ENCODE measurements around the gene TNFSF18. TPM values are rescaled to one million over a fixed set of nuclear protein-coding genes. Genes with fewer than 3 reads are reported as not detected.

The TNFSF18 gene
- total RNA-seq, 2 donors from 2014 or later = not detected

GRCh38 chr1:173063171-173063570, 12.4 kb upstream of the TNFSF18 start:
- no peaks in the 10 kb centered on the region for H3K27me3 ChIP-seq
- TF ChIP-seq CTCF (IDR thresholded peaks at IDR 0.05) (no peak), POLR2A (IDR thresholded peaks at IDR 0.05) (no peak)
- DNase-seq (no peak), ATAC-seq (no peak)
- H3K36me3 ChIP-seq (replicated peaks in 1 of 2; ENCODE audit: insufficient read depth in 1 of 2, low read depth in 2 of 2) = no peaks in the 10 kb centered on the region
- intact Hi-C loops (cut with DNase I) = no loop called here
- no peaks in the 10 kb centered on the region for H3K9me3 ChIP-seq
- no peaks in the 10 kb centered on the region for H3K4me1 ChIP-seq
- 56 to 80% methylated on average over 1 of the region's 1 CpG for WGBS, 2 donors
- no peak overlapping the region for H3K27ac ChIP-seq
- H3K4me3 ChIP-seq = no peak overlapping the region

- WGBS, 2 donors = 84 to 100% methylated on average over 1 of the region's 1 CpG
- ATAC-seq (no peak), DNase-seq (no peak)
- intact Hi-C loops (cut with DNase I) = no loop called here
- Histone ChIP-seq H3K4me1 (no peaks in the 10 kb centered on the region), H3K27me3 (no peaks in the 10 kb centered on the region), H3K9me3 (no peaks in the 10 kb centered on the region), H3K4me3 (no peak overlapping the region), H3K36me3 (replicated peaks in 1 of 2; ENCODE audit: insufficient read depth in 1 of 2, low read depth in 2 of 2) (no peaks in the 10 kb centered on the region), H3K27ac (no peak overlapping the region)
- TF ChIP-seq POLR2A (IDR thresholded peaks at IDR 0.05) (no peak), CTCF (IDR thresholded peaks at IDR 0.05) (no peak)
Observed at GRCh38 chr1:173062150-173062938, 11.6 kb upstream of the TNFSF18 start.

- intact Hi-C loops (cut with DNase I) = no loop called here
- no peak for TF ChIP-seq POLR2A (IDR thresholded peaks at IDR 0.05)
- no peak for TF ChIP-seq CTCF (IDR thresholded peaks at IDR 0.05)
- Histone ChIP-seq H3K36me3 (replicated peaks in 1 of 2; ENCODE audit: insufficient read depth in 1 of 2, low read depth in 2 of 2) (no peaks in the 10 kb centered on the region), H3K4me1 (no peaks in the 10 kb centered on the region), H3K27ac (no peak overlapping the region), H3K9me3 (no peaks in the 10 kb centered on the region), H3K27me3 (no peaks in the 10 kb centered on the region), H3K4me3 (no peak overlapping the region)
- no peak for ATAC-seq
- no peak for DNase-seq
- WGBS, 2 donors = 77 to 90% methylated on average over 1 of the region's 1 CpG
Observed at GRCh38 chr1:173058556-173058955, 7.8 kb upstream of the TNFSF18 start.

GRCh38 chr1:173057984-173058383, 7.2 kb upstream of the TNFSF18 start:
- TF ChIP-seq CTCF (IDR thresholded peaks at IDR 0.05) (no peak), POLR2A (IDR thresholded peaks at IDR 0.05) (no peak)
- ATAC-seq (no peak), DNase-seq (no peak)
- no peaks in the 10 kb centered on the region for H3K36me3 ChIP-seq (replicated peaks in 1 of 2; ENCODE audit: insufficient read depth in 1 of 2, low read depth in 2 of 2)
- H3K27me3 ChIP-seq = no peaks in the 10 kb centered on the region
- no peaks in the 10 kb centered on the region for H3K9me3 ChIP-seq
- no peak overlapping the region for H3K27ac ChIP-seq
- no peak overlapping the region for H3K4me3 ChIP-seq
- peaks cover 2% of the 10 kb centered on the region for H3K4me1 ChIP-seq
- intact Hi-C loops (cut with DNase I) = no loop called here

- Histone ChIP-seq H3K36me3 (replicated peaks in 1 of 2; ENCODE audit: insufficient read depth in 1 of 2, low read depth in 2 of 2) (no peaks in the 10 kb centered on the region), H3K4me3 (no peak overlapping the region), H3K4me1 (peaks cover 18% of the 10 kb centered on the region), H3K27me3 (no peaks in the 10 kb centered on the region), H3K9me3 (no peaks in the 10 kb centered on the region), H3K27ac (no peak overlapping the region)
- 72 to 79% methylated on average over 1 of the region's 1 CpG for WGBS, 2 donors
- intact Hi-C loops (cut with DNase I) = no loop called here
- no peak for ATAC-seq
- no peak for DNase-seq
- TF ChIP-seq POLR2A (IDR thresholded peaks at IDR 0.05) = no peak
- no peak for TF ChIP-seq CTCF (IDR thresholded peaks at IDR 0.05)
Observed at GRCh38 chr1:173056365-173056764, 5.6 kb upstream of the TNFSF18 start.
